ENCODE data around the gene RMP24. TPM values are rescaled to one million over a fixed set of nuclear protein-coding genes. Genes with fewer than 3 reads are reported as not detected.
"Not testable (repeated sequence)": the region's sequence is repeated elsewhere in the genome, so short reads cannot be mapped to it uniquely, and the experiment has no call there.

Gene RMP24

GRCh38 chr18:36023336-36023735 is 50.9 kb downstream of the RMP24 start:
- no peak for ATAC-seq
- no peak overlapping the region for H3K27ac Mint-ChIP-seq
- POLR2A ChIA-PET = no interaction called here
- no peak for DNase-seq (ENCODE audit: low spot score)
- peaks cover 33% of the 10 kb centered on the region for H3K36me3 Mint-ChIP-seq
- TF ChIP-seq, protein P1, sequence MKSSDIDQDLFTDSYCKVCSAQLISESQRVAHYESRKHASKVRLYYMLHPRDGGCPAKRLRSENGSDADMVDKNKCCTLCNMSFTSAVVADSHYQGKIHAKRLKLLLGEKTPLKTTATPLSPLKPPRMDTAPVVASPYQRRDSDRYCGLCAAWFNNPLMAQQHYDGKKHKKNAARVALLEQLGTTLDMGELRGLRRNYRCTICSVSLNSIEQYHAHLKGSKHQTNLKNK (CRISPR knock-in tag; IDR thresholded peaks at IDR 0.05) = no peak
- TF ChIP-seq ZNF423 (CRISPR knock-in tag; IDR thresholded peaks at IDR 0.05) (no peak), HMGA2 (CRISPR knock-in tag; IDR thresholded peaks at IDR 0.05) (no peak), ATF1 (CRISPR knock-in tag; IDR thresholded peaks at IDR 0.05) (no peak), KAT7 (CRISPR knock-in tag; IDR thresholded peaks at IDR 0.05; ENCODE audit: borderline replicate concordance) (no peak), ZNF317 (CRISPR knock-in tag; IDR thresholded peaks at IDR 0.05; ENCODE audit: borderline replicate concordance, low read depth) (no peak)
- TF ChIP-seq, protein P2, sequence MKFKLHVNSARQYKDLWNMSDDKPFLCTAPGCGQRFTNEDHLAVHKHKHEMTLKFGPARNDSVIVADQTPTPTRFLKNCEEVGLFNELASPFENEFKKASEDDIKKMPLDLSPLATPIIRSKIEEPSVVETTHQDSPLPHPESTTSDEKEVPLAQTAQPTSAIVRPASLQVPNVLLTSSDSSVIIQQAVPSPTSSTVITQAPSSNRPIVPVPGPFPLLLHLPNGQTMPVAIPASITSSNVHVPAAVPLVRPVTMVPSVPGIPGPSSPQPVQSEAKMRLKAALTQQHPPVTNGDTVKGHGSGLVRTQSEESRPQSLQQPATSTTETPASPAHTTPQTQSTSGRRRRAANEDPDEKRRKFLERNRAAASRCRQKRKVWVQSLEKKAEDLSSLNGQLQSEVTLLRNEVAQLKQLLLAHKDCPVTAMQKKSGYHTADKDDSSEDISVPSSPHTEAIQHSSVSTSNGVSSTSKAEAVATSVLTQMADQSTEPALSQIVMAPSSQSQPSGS (CRISPR knock-in tag; IDR thresholded peaks at IDR 0.05; ENCODE audit: borderline replicate concordance, low read depth) = no peak
- no peaks in the 10 kb centered on the region for H3K4me1 Mint-ChIP-seq
- H3K9me3 Mint-ChIP-seq = no peaks in the 10 kb centered on the region
- H3K4me3 Mint-ChIP-seq = no peak overlapping the region
- no peaks in the 10 kb centered on the region for H3K27me3 Mint-ChIP-seq (ENCODE audit: low read depth)
- CTCF ChIA-PET = interaction anchor here (1.6 kb wide), 1 partner anchor 261 kb away, joined by 3 read pairs; no protein-coding TSS in a partner anchor

DNA sequence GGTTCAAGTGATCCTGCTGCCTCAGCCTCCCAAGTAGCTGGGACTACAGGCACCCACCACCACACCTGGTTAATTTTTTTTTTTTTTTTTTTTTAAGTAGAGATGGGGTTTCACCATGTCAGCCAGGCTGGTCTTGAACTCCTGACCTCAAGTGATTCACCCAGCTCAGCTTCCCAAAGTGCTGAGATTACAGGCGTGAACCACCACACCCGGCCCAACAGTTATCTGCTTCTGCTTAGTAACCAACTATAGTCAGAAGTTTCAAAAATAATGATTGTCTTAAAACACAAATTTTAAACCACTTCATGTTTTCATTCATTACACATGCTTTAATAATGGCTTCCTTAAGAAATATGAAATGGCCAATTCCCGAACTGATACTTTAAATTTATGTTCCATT is 51.8 kb downstream of the RMP24 start:
- not testable (repeated sequence) for H3K9me3 Mint-ChIP-seq, ATAC-seq
- CTCF ChIA-PET = interaction anchor here (0.7 kb wide), 1 partner anchor 495 kb away, joined by 4 read pairs; no protein-coding TSS in a partner anchor

GRCh38 chr18:36025025-36025424 is 52.5 kb downstream of the RMP24 start:
- Mint-ChIP-seq H3K4me1 (no peaks in the 10 kb centered on the region), H3K27ac (no peak overlapping the region), H3K36me3 (peaks cover 42% of the 10 kb centered on the region), H3K9me3 (no peaks in the 10 kb centered on the region), H3K27me3 (ENCODE audit: low read depth) (no peaks in the 10 kb centered on the region), H3K4me3 (no peak overlapping the region)
- ChIA-PET POLR2A (no interaction called here), CTCF (no interaction called here)
- ATAC-seq = no peak
- no peak for DNase-seq (ENCODE audit: low spot score)
- no peak for TF ChIP-seq CREM (CRISPR knock-in tag; IDR thresholded peaks at IDR 0.05)
- no peak for TF ChIP-seq FOXP1 (CRISPR knock-in tag; IDR thresholded peaks at IDR 0.05; ENCODE audit: borderline replicate concordance)
- no peak for TF ChIP-seq JUN (CRISPR knock-in tag; IDR thresholded peaks at IDR 0.05)
- TF ChIP-seq MLX (CRISPR knock-in tag; IDR thresholded peaks at IDR 0.05) = no peak
- TF ChIP-seq, protein P3, sequence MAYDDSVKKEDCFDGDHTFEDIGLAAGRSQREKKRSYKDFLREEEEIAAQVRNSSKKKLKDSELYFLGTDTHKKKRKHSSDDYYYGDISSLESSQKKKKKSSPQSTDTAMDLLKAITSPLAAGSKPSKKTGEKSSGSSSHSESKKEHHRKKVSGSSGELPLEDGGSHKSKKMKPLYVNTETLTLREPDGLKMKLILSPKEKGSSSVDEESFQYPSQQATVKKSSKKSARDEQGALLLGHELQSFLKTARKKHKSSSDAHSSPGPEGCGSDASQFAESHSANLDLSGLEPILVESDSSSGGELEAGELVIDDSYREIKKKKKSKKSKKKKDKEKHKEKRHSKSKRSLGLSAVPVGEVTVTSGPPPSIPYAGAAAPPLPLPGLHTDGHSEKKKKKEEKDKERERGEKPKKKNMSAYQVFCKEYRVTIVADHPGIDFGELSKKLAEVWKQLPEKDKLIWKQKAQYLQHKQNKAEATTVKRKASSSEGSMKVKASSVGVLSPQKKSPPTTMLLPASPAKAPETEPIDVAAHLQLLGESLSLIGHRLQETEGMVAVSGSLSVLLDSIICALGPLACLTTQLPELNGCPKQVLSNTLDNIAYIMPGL (CRISPR knock-in tag; IDR thresholded peaks at IDR 0.05) = no peak
- TF ChIP-seq ZNF263 (CRISPR knock-in tag; IDR thresholded peaks at IDR 0.05; ENCODE audit: low read depth) = no peak

More for the DNA sequence above, 51.8 kb downstream of the RMP24 start:
- H3K27me3 Mint-ChIP-seq (ENCODE audit: low read depth); H3K4me1 Mint-ChIP-seq; DNase-seq (ENCODE audit: low spot score); H3K4me3 Mint-ChIP-seq; H3K27ac Mint-ChIP-seq; POLR2A ChIA-PET: not testable (repeated sequence)
- peaks cover 39% of the 10 kb centered on the region for H3K36me3 Mint-ChIP-seq

DNA sequence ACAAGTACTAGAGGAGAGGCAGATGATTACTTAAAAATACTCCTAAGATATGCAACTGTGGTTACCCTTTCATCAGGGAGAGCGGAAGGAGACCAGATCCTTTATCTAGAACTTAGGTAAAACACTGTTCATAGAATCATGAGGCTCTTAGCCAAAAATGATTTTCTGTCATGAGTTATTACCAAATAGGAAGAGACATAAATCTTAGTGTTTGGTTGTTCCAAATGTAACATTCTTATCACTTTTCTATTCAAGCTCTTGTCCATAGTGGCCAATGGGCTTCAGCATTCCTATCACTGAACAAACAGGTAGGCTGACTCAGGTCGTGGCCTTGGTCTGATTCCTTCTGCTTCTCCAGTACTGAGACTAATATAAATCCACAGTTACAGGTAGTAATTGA is 56.4 kb downstream of the RMP24 start:
- DNase-seq (ENCODE audit: low spot score) (no peak), ATAC-seq (no peak)
- H3K4me3 Mint-ChIP-seq = no peak overlapping the region
- no peak for TF ChIP-seq ELF4 (CRISPR knock-in tag; IDR thresholded peaks at IDR 0.05; ENCODE audit: low read depth)
- TF ChIP-seq NFYB (CRISPR knock-in tag; conservative IDR thresholded peaks at IDR 0.05; ENCODE audit: low read depth) = no peak
- H3K9me3 Mint-ChIP-seq = no peaks in the 10 kb centered on the region
- POLR2A ChIA-PET = no interaction called here
- CTCF ChIA-PET = interaction anchor here (2.2 kb wide), 1 partner anchor 11 kb away, joined by 6 read pairs; no protein-coding TSS in a partner anchor
- no peaks in the 10 kb centered on the region for H3K4me1 Mint-ChIP-seq
- H3K36me3 Mint-ChIP-seq = peaks cover 58% of the 10 kb centered on the region
- H3K27me3 Mint-ChIP-seq (ENCODE audit: low read depth) = no peaks in the 10 kb centered on the region
- no peak overlapping the region for H3K27ac Mint-ChIP-seq

Small RNA genes within 50 kb of the gene (microRNA-seq; reads per million reads assigned to microRNA genes)
- not detected for gene MIR3929 (ENCODE audit: borderline number of aligned reads)

Other genes with a start within 250 kb of the RMP24 start
- gene RPRD1A, start 94.9 kb downstream of the RMP24 start, total RNA-seq (2021) = 104 to 115 TPM (median 107 TPM) in 3 replicates
- gene SLC39A6, start 156.7 kb downstream of the RMP24 start, total RNA-seq (2021) = 29.2 to 33.7 TPM (median 32.7 TPM) in 3 replicates
- gene ELP2, start 157.2 kb downstream of the RMP24 start, total RNA-seq (2021) = 136 to 144 TPM (median 141 TPM) in 3 replicates
- gene MOCOS, start 214.8 kb downstream of the RMP24 start, total RNA-seq (2021) = 4.2 to 5.3 TPM (median 4.8 TPM) in 3 replicates

Measured in WTC11 (cell line).